ENCODE results near the gene ACACA. TPM values are rescaled to one million over a fixed set of nuclear protein-coding genes. Genes with fewer than 3 reads are reported as not detected.

Gene ACACA
- total RNA-seq, 6 experiments from 2014 or later, result 37.7 to 43.0 (median 40.7) TPM

DNA sequence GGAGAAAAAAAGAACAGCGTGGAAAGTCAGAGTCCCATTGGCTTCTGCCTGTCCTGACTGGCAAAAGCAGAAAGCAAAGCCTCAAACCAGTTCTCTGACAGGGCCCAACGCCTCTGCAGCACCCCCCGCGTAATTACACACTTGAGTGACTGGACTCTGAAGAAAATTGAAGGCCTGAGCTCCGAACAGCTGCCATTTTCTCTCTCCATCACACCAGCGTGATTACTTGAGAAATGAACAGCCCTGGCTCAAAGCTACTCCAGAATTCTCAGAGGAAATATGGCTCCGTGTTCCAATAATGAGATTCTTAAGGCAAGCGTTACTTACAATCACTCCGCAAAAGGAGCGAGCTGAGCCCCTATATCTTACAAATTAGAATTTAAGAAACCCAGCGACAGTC lies 173.6 kb downstream of the ACACA start:
- Mint-ChIP-seq H3K27ac (no peak overlapping the region), H3K4me3 (no peak overlapping the region), H3K36me3 (ENCODE audit: low read depth) (peaks cover 4% of the 10 kb centered on the region; the same call in 1 of the 2 replicates), H3K4me1 (ENCODE audit: low read depth) (no peaks in the 10 kb centered on the region), H3K27me3 (ENCODE audit: insufficient read depth) (0 out of 2 replicates have a peak, but pooled peaks cover 1% of the 10 kb centered on the region), H3K9me3 (no peaks in the 10 kb centered on the region)
- DNase-seq, result no peak
- TF ChIP-seq, protein P1, sequence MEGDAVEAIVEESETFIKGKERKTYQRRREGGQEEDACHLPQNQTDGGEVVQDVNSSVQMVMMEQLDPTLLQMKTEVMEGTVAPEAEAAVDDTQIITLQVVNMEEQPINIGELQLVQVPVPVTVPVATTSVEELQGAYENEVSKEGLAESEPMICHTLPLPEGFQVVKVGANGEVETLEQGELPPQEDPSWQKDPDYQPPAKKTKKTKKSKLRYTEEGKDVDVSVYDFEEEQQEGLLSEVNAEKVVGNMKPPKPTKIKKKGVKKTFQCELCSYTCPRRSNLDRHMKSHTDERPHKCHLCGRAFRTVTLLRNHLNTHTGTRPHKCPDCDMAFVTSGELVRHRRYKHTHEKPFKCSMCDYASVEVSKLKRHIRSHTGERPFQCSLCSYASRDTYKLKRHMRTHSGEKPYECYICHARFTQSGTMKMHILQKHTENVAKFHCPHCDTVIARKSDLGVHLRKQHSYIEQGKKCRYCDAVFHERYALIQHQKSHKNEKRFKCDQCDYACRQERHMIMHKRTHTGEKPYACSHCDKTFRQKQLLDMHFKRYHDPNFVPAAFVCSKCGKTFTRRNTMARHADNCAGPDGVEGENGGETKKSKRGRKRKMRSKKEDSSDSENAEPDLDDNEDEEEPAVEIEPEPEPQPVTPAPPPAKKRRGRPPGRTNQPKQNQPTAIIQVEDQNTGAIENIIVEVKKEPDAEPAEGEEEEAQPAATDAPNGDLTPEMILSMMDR (IDR thresholded peaks at IDR 0.05), result no peak

DNA sequence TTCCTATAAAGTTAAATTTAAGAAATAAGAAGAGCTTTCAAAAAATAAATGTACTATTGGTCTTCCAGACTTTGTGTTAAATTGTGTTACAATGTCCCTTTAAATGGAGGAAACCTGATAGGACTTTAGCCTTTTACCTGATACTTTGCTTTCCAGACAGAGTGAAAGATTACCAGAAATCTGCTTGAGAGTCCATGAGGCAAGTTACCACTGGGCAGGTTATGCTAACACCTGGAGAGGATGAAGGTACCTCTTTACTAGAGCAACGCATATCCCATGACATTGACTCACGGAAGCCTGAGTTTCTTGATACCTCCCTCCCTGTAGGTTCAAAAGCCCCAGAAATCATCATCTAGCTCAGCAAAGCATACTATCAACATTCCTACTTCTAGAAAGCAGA lies 174.7 kb downstream of the ACACA start:
- H3K36me3 Mint-ChIP-seq (ENCODE audit: low read depth), result peaks cover 4% of the 10 kb centered on the region; the same call in 1 of the 2 replicates
- no peak overlapping the region for H3K4me3 Mint-ChIP-seq
- DNase-seq, result no peak
- no peak overlapping the region for H3K27ac Mint-ChIP-seq
- H3K9me3 Mint-ChIP-seq, result no peaks in the 10 kb centered on the region
- H3K4me1 Mint-ChIP-seq (ENCODE audit: low read depth), result no peaks in the 10 kb centered on the region
- TF ChIP-seq, protein P1 (IDR thresholded peaks at IDR 0.05), result no peak
- 0 out of 2 replicates have a peak, but pooled peaks cover 1% of the 10 kb centered on the region for H3K27me3 Mint-ChIP-seq (ENCODE audit: insufficient read depth)

DNA sequence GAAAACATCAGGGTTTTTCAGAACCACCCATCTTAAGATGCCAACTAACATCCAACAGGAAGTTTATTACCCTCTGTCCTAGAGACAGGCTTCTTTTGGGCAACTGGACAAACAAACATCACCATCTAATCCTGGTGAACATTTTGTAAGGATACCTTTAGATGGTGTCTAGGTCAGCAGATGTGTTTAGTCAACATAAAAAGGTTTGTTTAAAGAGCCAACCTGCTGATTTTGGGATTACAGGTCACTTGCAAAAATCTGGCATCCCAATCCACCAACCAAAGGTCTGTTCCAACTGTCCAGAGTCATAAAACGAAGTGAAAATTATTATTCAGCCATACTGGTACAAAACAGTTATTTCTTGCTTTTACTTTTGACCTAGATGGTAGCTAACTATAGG lies 176.0 kb downstream of the ACACA start:
- H3K36me3 Mint-ChIP-seq (ENCODE audit: low read depth), result no peaks in the 10 kb centered on the region; the same call in 1 of the 2 replicates
- H3K4me1 Mint-ChIP-seq (ENCODE audit: low read depth), result no peaks in the 10 kb centered on the region
- TF ChIP-seq, protein P1 (IDR thresholded peaks at IDR 0.05), result no peak

DNA sequence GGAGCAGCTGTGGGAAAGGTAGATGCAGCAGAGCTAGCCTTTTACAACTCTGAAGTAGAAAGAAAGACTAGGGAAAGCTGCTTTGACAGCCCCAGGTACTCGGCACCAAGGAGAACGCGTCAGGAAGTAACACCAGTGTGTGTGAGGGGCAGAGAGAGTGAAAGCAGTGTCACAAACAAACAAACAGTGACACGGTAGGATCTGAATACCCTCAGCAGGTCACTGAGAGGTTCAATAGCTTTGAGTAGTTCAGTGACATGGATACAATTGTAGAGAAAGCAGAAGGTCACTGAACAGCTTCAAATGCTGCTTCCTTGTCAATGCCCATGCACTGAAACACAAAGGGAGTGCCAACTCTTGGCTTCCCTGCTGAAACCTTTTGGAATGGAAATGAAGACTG lies 181.2 kb downstream of the ACACA start:
- H3K4me1 Mint-ChIP-seq (ENCODE audit: low read depth), result peaks cover 5% of the 10 kb centered on the region
- no peaks in the 10 kb centered on the region for H3K27me3 Mint-ChIP-seq (ENCODE audit: insufficient read depth)
- TF ChIP-seq, protein P1 (IDR thresholded peaks at IDR 0.05), result no peak
- H3K9me3 Mint-ChIP-seq, result no peaks in the 10 kb centered on the region
- no peak overlapping the region for H3K27ac Mint-ChIP-seq
- H3K4me3 Mint-ChIP-seq, result no peak overlapping the region
- DNase-seq, result no peak
- no peaks in the 10 kb centered on the region; the same call in 1 of the 2 replicates for H3K36me3 Mint-ChIP-seq (ENCODE audit: low read depth)

More for the DNA sequence above, 176.0 kb downstream of the ACACA start:
- Mint-ChIP-seq H3K27me3 (ENCODE audit: insufficient read depth) (no peaks in the 10 kb centered on the region), H3K4me3 (no peak overlapping the region), H3K9me3 (no peaks in the 10 kb centered on the region), H3K27ac (no peak overlapping the region)
- no peak for DNase-seq

DNA sequence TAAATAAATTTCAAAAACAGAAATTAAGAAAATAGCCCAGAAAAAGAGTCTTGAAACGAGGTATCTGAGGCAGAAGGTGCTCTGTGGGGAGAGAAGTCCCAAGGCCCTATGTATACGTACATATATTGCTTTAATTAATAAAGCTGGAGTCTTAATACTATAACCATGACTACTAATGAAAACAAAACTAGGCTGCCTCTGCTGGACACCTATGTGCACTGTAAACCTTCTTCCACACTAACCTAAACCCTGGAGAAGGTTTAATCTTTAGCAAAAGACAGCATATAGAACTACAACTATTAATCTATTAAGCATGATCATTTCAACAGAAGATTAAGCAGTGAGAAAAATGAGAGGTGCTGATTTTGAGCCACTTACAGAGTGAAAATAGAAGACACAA lies 184.8 kb downstream of the ACACA start:
- Mint-ChIP-seq H3K27me3 (ENCODE audit: insufficient read depth) (no peaks in the 10 kb centered on the region), H3K27ac (peak overlapping the region; percentile 21; the same call in 1 of the 2 replicates), H3K4me3 (no peak overlapping the region), H3K36me3 (ENCODE audit: low read depth) (no peaks in the 10 kb centered on the region), H3K9me3 (no peaks in the 10 kb centered on the region), H3K4me1 (ENCODE audit: low read depth) (peaks cover 14% of the 10 kb centered on the region)
- TF ChIP-seq, protein P1 (IDR thresholded peaks at IDR 0.05), result peak; percentile 34
- DNase-seq, result no peak

DNA sequence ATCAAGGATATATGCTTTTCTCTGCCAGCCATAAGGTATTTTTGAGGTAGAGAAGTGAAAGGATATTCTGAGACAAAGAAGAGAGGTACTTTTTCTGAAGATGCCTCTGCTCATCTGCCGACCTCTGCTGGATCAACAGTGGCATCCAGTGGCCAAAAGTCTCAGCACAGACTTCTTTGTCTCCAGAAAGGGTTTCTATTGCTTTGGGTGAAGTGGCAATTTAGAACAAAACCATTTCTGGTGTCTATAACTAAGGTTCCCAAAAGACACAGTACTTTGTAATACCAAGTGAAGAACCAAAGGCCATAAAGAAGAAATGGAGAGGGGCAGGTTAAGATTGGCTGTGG lies 186.1 kb downstream of the ACACA start:
- no peak overlapping the region for H3K4me3 Mint-ChIP-seq
- peak; percentile 46 for DNase-seq
- no peaks in the 10 kb centered on the region for H3K36me3 Mint-ChIP-seq (ENCODE audit: low read depth)
- peaks cover 14% of the 10 kb centered on the region for H3K4me1 Mint-ChIP-seq (ENCODE audit: low read depth)
- H3K27ac Mint-ChIP-seq, result 0 out of 2 replicates have a peak overlapping the region, but pooled peaks have one; percentile 3
- TF ChIP-seq, protein P1 (IDR thresholded peaks at IDR 0.05), result peak; percentile 78
- H3K9me3 Mint-ChIP-seq, result no peaks in the 10 kb centered on the region
- H3K27me3 Mint-ChIP-seq (ENCODE audit: insufficient read depth), result no peaks in the 10 kb centered on the region

All from HFFc6 (cell line).